ENCODE measurements around the gene CGRRF1.

CGRRF1 gene

DNA sequence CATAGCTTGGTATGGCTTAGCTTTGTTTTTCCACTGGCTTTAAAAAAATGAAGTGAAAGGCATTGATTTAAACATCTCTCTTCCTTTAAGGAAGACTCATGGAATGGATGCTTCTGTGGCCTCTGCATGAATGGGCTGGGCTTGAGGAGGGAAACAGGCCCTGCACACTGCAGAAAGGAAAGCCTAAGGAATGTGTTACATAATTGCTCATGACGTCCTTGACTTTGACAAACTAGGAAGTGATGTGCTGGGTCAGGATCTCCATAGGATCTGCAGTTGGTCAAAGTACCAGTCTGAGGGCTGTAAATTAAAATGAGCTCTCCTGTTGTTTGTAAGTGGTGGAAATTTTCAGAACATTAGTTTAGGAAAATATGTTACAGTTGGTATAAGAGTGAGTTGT, 69.9 kb downstream of the CGRRF1 start:
- no peak for DNase-seq

DNA sequence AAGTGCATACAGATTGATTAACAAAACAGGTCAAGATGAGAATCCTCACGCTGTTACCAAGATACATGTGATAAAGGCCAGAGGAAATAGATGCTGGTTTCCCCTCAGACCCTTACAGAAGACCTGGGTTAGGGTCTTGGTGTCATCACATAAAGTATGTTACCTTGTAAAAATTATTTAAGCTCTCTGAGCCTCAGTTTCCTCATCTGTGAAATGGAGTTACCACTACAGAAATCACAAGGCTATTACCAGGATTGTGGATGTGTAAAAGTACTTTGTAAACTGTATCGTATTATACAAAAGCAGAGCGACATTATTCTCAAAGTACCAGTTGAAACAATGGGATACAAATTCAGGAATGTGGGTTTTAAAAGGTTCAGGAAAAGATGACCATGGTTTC, 71.2 kb downstream of the CGRRF1 start:
- DNase-seq, result no peak

DNA sequence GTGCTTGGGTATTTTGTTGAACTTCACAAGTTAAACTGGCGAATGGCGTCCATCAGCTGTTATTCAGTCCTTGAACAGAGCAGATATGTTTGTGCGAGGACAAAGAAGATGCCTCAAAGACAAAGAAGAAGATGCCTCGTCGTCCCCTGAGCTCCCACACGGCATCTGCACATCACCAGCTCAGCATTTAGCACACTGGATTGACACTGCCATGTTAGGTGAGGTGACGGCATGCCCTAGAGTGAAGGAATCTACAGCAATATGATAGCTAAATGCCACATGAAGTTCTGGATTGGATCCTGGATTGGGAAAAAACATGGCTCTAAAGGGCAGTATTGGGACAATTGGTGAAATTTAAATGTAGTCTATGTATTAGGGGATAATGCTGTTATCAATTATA, 72.6 kb downstream of the CGRRF1 start:
- no peak for DNase-seq

DNA sequence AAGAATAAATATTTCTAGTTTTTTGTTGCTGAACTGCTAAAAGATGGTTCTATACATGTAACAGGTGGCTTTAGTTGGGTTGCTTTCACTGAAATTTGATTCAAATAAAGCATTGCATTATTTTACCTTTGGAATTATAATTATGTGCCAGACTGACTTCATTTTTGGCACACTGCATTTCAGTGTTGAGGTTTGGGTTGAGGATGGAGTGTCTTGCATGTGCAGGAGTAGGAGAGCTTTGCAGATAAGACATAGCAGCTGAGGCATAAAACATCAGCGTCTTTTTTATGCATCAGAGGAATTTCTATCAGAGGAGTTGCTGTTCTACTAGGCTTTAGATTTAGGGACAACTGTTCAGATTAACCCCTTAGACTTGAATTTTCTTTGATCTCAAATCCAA, 74.4 kb downstream of the CGRRF1 start:
- no peak for DNase-seq

DNA sequence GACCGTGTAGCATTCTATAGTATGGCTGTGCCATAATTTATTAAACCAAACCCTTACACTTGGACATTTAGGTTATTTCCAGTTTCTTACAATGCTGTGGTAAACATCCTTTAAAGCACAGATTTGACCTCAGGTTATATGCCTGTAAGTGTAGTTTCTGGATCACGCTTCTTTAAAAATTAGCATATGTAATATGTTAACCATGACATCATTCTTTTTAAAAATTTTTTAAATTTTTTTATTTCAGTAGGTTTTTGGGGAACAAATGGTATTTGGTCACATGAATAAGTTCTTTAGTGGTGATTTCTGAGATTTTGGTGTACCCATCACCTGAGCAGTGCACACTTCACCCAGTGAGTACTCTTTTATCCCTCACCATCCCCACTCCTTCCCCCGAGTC, 75.5 kb downstream of the CGRRF1 start:
- DNase-seq, result no peak

Data from activated CD4-positive, alpha-beta T cell treated with anti-CD3 and anti-CD28 coated beads, Interleukin-2, amount 50 U/mL, for 48 hours (primary cell).